Activated CD8-positive, alpha-beta T cell treated with anti-CD3 and anti-CD28 coated beads for 36 hours (primary cell): ENCODE measurements around the gene RBM47. TPM values are rescaled to one million over a fixed set of nuclear protein-coding genes. Genes with fewer than 3 reads are reported as not detected.
A peak's percentile ranks its signal among the peaks of the same experiment; 100 is the strongest.

Source experiments
- ATAC-seq: fragments of 200-7000 bp; cut with Tn5 transposase; one replicate; pipeline ENCODE4 v1.10.0; 2021; ENCODE audit warnings: mild to moderate bottlenecking, moderate library complexity
- CTCF ChIA-PET: fragments of 350-600 bp; sonication (Branson Sonifier 250); formaldehyde crosslinking; loops from one replicate; lab custom pipeline; 2021; ENCODE audit warnings: antibody characterized with exemption; lab: Charles Lee
- POLR2A ChIA-PET: fragments of 350-600 bp; sonication (Branson Sonifier 250); formaldehyde crosslinking; loops from one replicate; lab custom pipeline; 2021; ENCODE audit warnings: antibody characterized with exemption; lab: Charles Lee
- DNase-seq: peaks from one replicate; pipeline ENCODE4 v3.0.0-alpha.2; 2020
- H3K27ac Mint-ChIP-seq: one replicate; pipeline ENCODE4 v1.8.0; 2021; ENCODE audit warnings: mild to moderate bottlenecking, mixed read lengths
- H3K27me3 Mint-ChIP-seq: one replicate; pipeline ENCODE4 v1.8.0; 2021; ENCODE audit warnings: mixed read lengths
- H3K36me3 Mint-ChIP-seq: one replicate; pipeline ENCODE4 v1.8.0; 2021; ENCODE audit warnings: low read depth, mixed read lengths
- H3K4me1 Mint-ChIP-seq: one replicate; pipeline ENCODE4 v1.8.0; 2021; ENCODE audit warnings: low read depth, mixed read lengths
- H3K4me3 Mint-ChIP-seq: one replicate; pipeline ENCODE4 v1.8.0; 2021; ENCODE audit warnings: mild to moderate bottlenecking, moderate library complexity, mixed read lengths
- H3K9me3 Mint-ChIP-seq: one replicate; pipeline ENCODE4 v1.8.0; 2021; ENCODE audit warnings: mixed read lengths
- intact Hi-C: fragments of 100-400 bp; cut with micrococcal nuclease; formaldehyde crosslinking; loops from one replicate; pipeline ENCODE4 v1.10.0; 2022
- total RNA-seq, 2 experiments: library from RNA; stranded (reverse); gene quantifications; one replicate each; pipeline ENCODE4 v1.2.3, GENCODE V29; 2021
- TF ChIP-seq, protein P1 (sequence below): fragments of 200-600 bp; IDR thresholded peaks from one replicate; pipeline ENCODE4 v1.8.0; 2022; ENCODE audit warnings: antibody characterized with exemption, mild to moderate bottlenecking

RBM47 gene
- total RNA-seq, 2 experiments from 2014 or later, result 0.13 to 0.74 TPM

DNA sequence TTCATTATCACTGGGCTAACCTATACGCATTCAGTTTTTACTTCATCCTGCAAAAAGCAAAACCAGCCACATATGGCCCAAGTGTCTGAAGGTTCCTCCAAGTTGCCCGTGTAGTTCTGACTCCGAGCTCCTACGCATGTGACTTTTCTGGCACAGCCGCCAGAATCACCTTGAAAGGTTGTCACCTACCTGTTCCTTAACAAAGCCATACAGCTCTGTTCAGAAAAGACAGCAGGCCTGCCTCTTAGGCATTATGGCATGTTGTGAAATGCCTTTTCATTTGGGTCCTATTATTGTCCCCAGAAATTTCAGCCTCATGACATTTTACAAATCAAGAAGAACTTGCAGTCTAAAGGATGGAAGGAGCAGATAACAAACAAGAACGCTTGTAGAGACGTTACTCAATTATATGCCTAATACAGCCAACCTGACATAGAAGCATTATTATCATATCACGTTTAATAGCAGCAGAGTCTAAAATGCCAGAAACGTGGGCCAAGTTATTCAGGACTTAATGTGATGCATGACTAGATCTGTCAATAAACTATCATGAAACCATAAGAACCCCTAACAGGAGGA is 118.5 kb downstream of the RBM47 start:
- Mint-ChIP-seq H3K36me3 (no peaks in the 10 kb centered on the region), H3K27ac (no peak overlapping the region), H3K4me1 (peaks cover 19% of the 10 kb centered on the region), H3K9me3 (no peaks in the 10 kb centered on the region), H3K4me3 (no peak overlapping the region), H3K27me3 (no peaks in the 10 kb centered on the region)
- TF ChIP-seq, protein P1, sequence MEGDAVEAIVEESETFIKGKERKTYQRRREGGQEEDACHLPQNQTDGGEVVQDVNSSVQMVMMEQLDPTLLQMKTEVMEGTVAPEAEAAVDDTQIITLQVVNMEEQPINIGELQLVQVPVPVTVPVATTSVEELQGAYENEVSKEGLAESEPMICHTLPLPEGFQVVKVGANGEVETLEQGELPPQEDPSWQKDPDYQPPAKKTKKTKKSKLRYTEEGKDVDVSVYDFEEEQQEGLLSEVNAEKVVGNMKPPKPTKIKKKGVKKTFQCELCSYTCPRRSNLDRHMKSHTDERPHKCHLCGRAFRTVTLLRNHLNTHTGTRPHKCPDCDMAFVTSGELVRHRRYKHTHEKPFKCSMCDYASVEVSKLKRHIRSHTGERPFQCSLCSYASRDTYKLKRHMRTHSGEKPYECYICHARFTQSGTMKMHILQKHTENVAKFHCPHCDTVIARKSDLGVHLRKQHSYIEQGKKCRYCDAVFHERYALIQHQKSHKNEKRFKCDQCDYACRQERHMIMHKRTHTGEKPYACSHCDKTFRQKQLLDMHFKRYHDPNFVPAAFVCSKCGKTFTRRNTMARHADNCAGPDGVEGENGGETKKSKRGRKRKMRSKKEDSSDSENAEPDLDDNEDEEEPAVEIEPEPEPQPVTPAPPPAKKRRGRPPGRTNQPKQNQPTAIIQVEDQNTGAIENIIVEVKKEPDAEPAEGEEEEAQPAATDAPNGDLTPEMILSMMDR, result no peak
- no peak for DNase-seq
- no peak for ATAC-seq
- POLR2A ChIA-PET, result no interaction called here
- CTCF ChIA-PET, result no interaction called here
- intact Hi-C loops, result no loop called here

DNA sequence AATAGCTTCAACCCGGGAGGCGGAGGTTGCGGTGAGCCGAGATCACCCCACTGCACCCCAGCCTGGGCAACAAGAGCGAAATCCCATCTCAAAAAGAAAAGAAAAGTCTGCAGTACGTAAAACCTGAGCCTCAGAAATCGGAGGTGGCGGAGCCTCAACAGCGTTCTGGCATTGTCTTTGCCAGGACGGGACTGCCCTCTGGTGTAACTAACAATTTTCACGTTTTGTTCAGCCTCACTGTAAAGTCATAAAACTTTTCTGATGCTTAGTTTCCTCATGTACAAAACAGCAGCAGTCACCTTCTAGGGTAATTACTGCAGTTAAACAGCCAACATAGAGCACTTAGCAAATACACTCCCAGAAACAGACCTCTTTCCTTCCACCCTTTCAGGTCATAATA is 121.7 kb downstream of the RBM47 start:
- Mint-ChIP-seq H3K36me3 (no peaks in the 10 kb centered on the region), H3K27ac (no peak overlapping the region), H3K9me3 (no peaks in the 10 kb centered on the region), H3K4me1 (peaks cover 6% of the 10 kb centered on the region), H3K4me3 (no peak overlapping the region), H3K27me3 (no peaks in the 10 kb centered on the region)
- TF ChIP-seq, protein P1, result no peak
- ChIA-PET CTCF (interaction anchor here (0.6 to 1.0 kb wide), 3 partner anchors 9 to 445 kb away, joined by 3 read pairs; no protein-coding TSS in a partner anchor), POLR2A (no interaction called here)
- DNase-seq (peak; percentile 23), ATAC-seq (no peak)
- intact Hi-C loops, result no loop called here

DNA sequence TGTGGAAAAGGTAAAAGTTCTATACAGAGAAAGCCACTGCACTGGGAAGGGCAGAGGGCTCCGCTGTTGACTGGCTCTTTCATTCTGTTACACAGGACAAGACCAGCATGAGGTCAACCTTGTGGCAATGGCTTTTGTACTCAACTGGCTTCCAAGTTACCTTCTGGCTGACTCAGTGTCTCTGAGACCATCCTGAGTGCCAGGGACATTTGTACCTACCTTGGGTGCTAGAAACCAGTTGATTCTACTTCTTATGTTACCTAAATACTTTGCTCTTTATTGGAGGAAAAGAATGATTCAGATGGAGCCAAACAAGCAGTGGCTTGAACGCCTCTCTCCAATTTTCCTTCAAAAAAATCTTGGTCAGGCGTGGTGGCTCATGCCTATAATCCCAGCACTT is 123.2 kb downstream of the RBM47 start:
- Mint-ChIP-seq H3K9me3 (no peaks in the 10 kb centered on the region), H3K36me3 (no peaks in the 10 kb centered on the region), H3K4me1 (peaks cover 15% of the 10 kb centered on the region), H3K4me3 (no peak overlapping the region), H3K27me3 (no peaks in the 10 kb centered on the region), H3K27ac (no peak overlapping the region)
- ATAC-seq (no peak), DNase-seq (no peak)
- intact Hi-C loops, result no loop called here
- ChIA-PET CTCF (no interaction called here), POLR2A (no interaction called here)
- TF ChIP-seq, protein P1, result no peak

DNA sequence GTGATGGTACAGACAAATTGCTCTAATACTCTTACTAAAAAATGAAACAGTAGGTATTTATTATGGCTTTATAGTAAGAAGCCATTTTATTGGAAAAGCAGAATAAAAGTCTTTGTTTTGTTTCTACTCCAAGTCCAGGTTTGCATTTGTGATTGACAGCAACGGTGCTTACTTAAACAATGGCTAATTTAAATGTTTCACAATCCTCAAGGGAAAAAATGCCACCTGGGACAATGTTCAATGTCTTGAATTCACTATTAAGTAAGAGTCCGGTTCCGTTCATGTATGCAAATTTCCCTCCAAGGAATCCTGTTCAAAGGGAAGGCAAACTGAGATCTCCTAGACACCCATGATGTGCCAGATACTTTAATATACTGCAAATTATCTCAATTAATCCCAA is 123.6 kb downstream of the RBM47 start:
- no peaks in the 10 kb centered on the region for H3K9me3 Mint-ChIP-seq
- no peaks in the 10 kb centered on the region for H3K27me3 Mint-ChIP-seq
- intact Hi-C loops, result no loop called here
- peaks cover 15% of the 10 kb centered on the region for H3K4me1 Mint-ChIP-seq
- ChIA-PET CTCF (no interaction called here), POLR2A (no interaction called here)
- no peaks in the 10 kb centered on the region for H3K36me3 Mint-ChIP-seq
- no peak for ATAC-seq
- no peak overlapping the region for H3K27ac Mint-ChIP-seq
- TF ChIP-seq, protein P1, result no peak
- no peak for DNase-seq
- no peak overlapping the region for H3K4me3 Mint-ChIP-seq

DNA sequence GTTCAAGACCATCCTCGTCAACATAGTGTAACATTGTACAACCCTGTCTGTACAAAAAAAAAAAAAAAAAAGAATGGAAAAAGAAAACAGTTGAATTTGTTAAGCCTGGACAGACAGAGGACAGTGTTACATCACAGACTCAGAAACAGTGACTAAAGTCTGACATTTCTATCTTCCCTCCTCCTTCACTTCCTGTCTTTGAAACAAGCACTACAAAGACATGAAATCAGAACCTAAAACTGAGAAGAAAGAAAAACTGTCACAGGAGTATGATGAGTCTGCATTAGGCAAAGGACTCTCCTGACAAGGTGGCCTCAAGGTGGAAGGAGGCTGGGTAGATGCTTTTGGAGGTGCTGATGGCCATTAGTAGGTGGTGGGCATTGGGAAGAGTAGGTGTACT is 126.7 kb downstream of the RBM47 start:
- no peaks in the 10 kb centered on the region for H3K36me3 Mint-ChIP-seq
- peaks cover 15% of the 10 kb centered on the region for H3K4me1 Mint-ChIP-seq
- H3K27me3 Mint-ChIP-seq, result no peaks in the 10 kb centered on the region
- peak overlapping the region; percentile 70 for H3K27ac Mint-ChIP-seq
- ChIA-PET POLR2A (no interaction called here), CTCF (interaction anchor here (1.4 kb wide), 1 partner anchor 178 kb away, joined by 3 read pairs; no protein-coding TSS in a partner anchor)
- ATAC-seq, result peak; percentile 91
- TF ChIP-seq, protein P1, result no peak
- intact Hi-C loops, result no loop called here
- no peak overlapping the region for H3K4me3 Mint-ChIP-seq
- no peaks in the 10 kb centered on the region for H3K9me3 Mint-ChIP-seq
- DNase-seq, result peak; percentile 14
